Subcutaneous abdominal adipose tissue (tissue), 5 donors: ENCODE data around the gene METAP1.
A peak's percentile ranks its signal among the peaks of the same experiment; 100 is the strongest.
"Not testable (repeated sequence)": the region's sequence is repeated elsewhere in the genome, so short reads cannot be mapped to it uniquely, and the experiment has no call there.

ENCODE experiments used
- H3K27ac ChIP-seq: one replicate; pipeline ENCODE4 v1.7.0; 2013; ENCODE audit warnings: low read depth, mild to moderate bottlenecking, inconsistent platforms, low read length, moderate library complexity
- H3K27me3 ChIP-seq, 5 donors: one replicate each; pipeline ENCODE4 v1.7.0; 2013; ENCODE audit warnings: low read length in 5 of 5, inconsistent platforms in 1 of 5; ENCODE audit not compliant: control insufficient read depth in 5 of 5, insufficient read depth in 4 of 5
- H3K36me3 ChIP-seq, 5 donors: one replicate each; pipeline ENCODE4 v1.7.0; 2013; ENCODE audit warnings: low read length in 5 of 5; ENCODE audit not compliant: control insufficient read depth in 5 of 5, insufficient read depth in 5 of 5
- H3K4me1 ChIP-seq, 5 donors: one replicate each; pipeline ENCODE4 v1.7.0; 2013; ENCODE audit warnings: low read length in 5 of 5, mild to moderate bottlenecking in 3 of 5, moderate library complexity in 1 of 5; ENCODE audit not compliant: control insufficient read depth in 5 of 5, insufficient read depth in 5 of 5
- H3K4me3 ChIP-seq, 5 donors: one replicate each; pipeline ENCODE4 v1.7.0; 2013; ENCODE audit warnings: low read length in 5 of 5, low read depth in 1 of 5
- H3K9ac ChIP-seq, 5 donors: one replicate each; pipeline ENCODE4 v1.7.0; 2013; ENCODE audit warnings: low read length in 5 of 5, mild to moderate bottlenecking in 4 of 5, moderate library complexity in 3 of 5
- H3K9me3 ChIP-seq, 5 donors: one replicate each; pipeline ENCODE4 v1.7.0; 2013; ENCODE audit warnings: low read length in 5 of 5; ENCODE audit not compliant: control insufficient read depth in 5 of 5
- donor health status: healthy.
- donor health status: healthy.
- donor health status: healthy.
- donor health status: healthy.
- donor health status: healthy.

The METAP1 gene

DNA sequence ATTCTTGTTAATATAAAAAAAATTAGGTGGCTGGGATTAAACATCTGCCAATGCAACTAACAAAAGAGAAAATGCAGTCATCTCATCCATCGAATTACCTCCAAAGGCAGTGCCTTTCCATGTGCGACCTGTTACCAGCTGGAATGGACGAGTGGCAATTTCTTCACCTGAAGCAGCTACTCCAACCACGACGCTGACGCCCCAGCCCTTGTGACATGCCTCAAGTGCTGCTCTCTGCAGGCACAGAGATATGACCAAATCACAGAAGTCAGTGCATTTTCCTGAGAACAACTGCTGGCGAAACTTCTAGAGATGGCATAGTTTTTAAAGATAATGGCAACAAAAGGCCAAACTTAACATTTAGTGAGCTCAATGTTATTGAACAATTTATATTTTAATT is 79.3 kb downstream of the METAP1 start:
- Histone ChIP-seq H3K27me3 (no peaks in the 10 kb centered on the region), H3K4me1 (peaks cover 0 to 5% (median 0%) of the 10 kb centered on the region in 5 donors), H3K4me3 (no peak overlapping the region), H3K9me3 (no peaks in the 10 kb centered on the region), H3K36me3 (peaks cover 66 to 92% (median 75%) of the 10 kb centered on the region in 5 donors), H3K27ac (no peak overlapping the region), H3K9ac (no peak overlapping the region)

DNA sequence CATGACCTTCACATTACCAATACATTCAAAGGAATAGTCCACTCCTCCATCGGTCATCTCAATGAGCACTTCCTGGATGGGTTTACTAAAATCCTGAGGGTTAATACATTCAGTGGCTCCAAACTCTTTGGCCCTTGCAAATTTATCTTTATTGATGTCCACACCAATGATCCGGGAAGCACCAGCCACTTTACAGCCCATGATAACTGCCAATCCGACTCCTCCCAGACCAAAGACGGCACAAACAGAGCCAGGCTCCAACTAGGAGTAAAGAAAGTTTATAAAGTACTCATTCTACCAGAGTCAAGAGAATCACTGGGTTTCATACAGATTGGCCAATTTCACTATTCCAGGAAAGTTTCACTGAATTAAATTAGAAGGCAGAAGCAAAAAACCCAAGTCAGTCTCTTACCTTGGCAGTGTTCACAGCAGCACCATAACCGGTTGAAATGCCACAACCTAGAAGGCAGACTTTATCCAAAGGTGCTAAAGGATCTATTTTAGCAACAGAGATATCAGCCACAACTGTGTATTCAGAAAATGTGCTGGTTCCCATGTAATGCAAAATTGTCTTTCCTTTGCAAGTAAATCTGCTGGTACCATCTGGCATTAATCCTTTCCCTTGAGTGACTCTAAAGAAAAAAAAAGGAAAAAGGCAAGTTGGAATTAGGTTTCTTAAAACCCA is 80.9 kb downstream of the METAP1 start:
- no peaks in the 10 kb centered on the region for H3K9me3 ChIP-seq
- H3K9ac ChIP-seq = no peak overlapping the region
- peaks cover 66 to 95% (median 80%) of the 10 kb centered on the region in 5 donors for H3K36me3 ChIP-seq
- H3K27ac ChIP-seq = no peak overlapping the region
- H3K4me1 ChIP-seq = peaks cover 0 to 5% (median 0%) of the 10 kb centered on the region in 5 donors
- H3K4me3 ChIP-seq = no peak overlapping the region
- H3K27me3 ChIP-seq = no peaks in the 10 kb centered on the region

DNA sequence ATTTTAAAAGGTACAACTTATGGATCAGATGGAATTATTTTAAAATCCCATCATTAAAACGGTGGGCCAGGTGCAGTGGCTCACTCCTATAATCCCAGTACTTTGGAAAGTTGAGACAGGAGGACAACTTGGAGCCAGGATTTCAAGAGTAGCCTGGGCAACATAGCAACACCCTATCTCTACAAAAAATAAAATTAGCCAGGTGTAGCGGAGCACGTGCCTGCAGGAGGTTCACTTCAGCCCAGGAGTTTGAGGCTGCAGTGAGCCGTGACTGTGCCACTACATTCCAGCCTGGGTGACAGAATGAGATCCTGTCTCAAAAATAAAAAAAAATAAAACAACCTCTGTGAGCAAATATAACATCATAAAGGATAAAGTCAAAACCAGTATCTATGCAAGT is 81.7 kb downstream of the METAP1 start:
- Histone ChIP-seq H3K9me3 (no peaks in the 10 kb centered on the region), H3K4me3 (no peak overlapping the region), H3K36me3 (peaks cover 66 to 95% (median 80%) of the 10 kb centered on the region in 5 donors), H3K27me3 (no peaks in the 10 kb centered on the region), H3K4me1 (peaks cover 0 to 5% (median 0%) of the 10 kb centered on the region in 5 donors), H3K9ac (no peak overlapping the region), H3K27ac (no peak overlapping the region)

DNA sequence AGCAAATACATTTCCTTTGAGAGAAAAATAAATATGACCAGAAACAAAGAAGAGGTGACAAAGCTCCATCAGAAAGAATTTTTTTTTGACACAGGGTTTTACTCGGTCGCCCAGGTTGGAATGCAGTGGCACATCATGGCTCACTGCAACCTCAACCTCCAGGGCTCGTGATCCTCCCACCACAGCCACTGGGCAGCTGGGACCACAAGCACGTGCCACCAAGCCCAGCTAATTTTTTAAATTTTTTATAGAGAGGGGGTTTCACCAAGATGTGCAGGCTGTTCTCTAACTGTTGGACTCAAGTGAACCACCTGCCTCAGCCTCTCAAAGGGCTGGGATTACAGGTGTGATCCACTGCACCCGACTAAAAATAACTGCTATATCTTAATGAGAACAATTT is 82.8 kb downstream of the METAP1 start:
- Histone ChIP-seq H3K36me3 (peaks cover 64 to 95% (median 84%) of the 10 kb centered on the region in 5 donors), H3K9me3 (no peaks in the 10 kb centered on the region), H3K4me3 (no peak overlapping the region), H3K9ac (no peak overlapping the region), H3K4me1 (peaks cover 0 to 8% (median 0%) of the 10 kb centered on the region in 5 donors), H3K27me3 (no peaks in the 10 kb centered on the region), H3K27ac (no peak overlapping the region)

DNA sequence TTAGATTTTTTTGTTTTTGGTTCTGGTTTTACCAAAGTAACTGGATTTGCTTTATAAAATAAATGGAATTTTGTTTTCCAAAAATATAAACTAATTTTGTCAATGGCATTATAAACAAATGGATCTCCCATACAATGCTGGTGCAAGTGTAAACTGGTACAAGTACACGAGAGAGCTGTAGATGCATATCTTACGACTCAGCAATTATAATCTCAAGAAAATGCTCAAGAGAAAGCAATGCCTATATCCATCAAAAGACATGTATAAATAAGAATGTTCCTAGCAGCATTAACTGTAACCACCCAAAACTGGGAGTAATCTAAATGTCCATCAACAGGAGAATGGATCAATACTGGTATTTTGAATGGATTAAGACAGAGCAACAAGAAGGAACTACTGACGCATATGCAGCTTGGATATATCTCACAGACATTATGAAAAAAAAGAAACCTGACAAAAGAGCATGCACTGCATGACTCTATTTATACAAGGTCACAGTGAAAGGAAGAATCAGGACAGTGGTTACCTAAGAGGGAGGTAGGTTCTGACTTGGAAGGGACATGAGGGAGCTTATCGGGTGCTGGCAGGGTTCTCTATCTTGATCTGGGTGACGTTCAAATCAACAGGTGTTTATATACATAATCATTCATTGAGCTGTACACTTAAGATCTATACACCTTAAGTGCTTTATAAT is 83.6 kb downstream of the METAP1 start:
- Histone ChIP-seq H3K9me3 (no peaks in the 10 kb centered on the region), H3K9ac (no peak overlapping the region), H3K36me3 (peaks cover 63 to 96% (median 85%) of the 10 kb centered on the region in 5 donors), H3K4me3 (no peak overlapping the region), H3K4me1 (peaks cover 0 to 8% (median 0%) of the 10 kb centered on the region in 5 donors), H3K27me3 (no peaks in the 10 kb centered on the region), H3K27ac (no peak overlapping the region)

DNA sequence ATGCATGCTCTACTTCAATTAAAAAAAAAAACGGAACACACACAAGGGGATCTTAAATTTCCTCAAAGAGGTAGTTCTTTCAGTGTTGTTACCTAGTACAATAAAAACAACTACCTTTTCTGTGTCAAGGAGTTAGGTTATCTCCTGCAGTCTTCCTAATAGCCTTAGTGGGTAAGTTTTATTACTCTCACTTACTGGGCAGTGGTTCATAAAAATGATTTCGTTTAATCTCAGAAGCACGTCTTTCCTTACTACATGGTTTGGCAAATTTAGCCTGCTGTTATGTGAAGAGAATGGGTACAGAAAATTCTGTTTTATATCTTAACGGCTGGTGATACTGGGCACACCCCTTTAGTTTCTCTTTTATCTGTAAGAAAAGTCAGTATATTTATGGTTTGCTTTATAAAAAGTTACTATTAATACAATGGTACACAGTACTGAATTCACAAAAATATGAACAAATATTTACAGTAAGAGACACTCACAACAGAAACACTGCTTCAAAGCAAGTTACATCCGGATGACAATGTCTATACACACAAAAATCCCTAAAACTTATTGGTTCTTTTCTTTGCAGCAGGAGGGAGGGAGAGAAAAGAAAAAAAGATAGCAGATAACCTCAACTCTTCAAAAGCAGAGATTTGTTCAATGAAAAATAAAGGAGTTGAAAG is 84.2 kb downstream of the METAP1 start:
- Histone ChIP-seq H3K36me3 (peaks cover 66 to 96% (median 87%) of the 10 kb centered on the region in 5 donors), H3K9me3 (no peaks in the 10 kb centered on the region), H3K4me3 (no peak overlapping the region), H3K27ac (no peak overlapping the region), H3K27me3 (no peaks in the 10 kb centered on the region), H3K9ac (peak overlapping the region in 1 of 5 donors; percentile 19), H3K4me1 (peaks cover 0 to 3% (median under 1%) of the 10 kb centered on the region in 5 donors)

DNA sequence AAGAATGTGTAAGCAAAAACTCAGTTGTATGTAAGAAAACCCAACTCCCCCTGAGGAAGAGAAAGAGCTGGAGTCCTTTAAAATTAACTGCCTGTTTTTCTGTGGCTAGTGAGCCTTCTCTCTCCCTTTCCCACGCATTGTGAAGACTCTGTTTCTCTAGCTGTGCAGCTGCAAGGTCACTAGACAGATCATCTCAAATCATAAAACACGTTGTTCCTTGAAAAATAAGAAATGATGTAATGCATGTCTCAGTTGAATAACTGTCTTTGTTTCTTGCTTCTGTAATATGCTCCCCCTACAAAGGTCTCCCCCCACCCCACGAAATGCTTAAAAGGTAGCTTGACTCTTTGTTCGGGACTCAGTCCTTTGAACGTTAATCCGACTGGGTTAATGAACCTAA is 85.3 kb downstream of the METAP1 start:
- H3K4me1 ChIP-seq = peaks cover 0 to 12% (median 6%) of the 10 kb centered on the region in 5 donors
- not testable (repeated sequence) for H3K4me3 ChIP-seq, H3K27ac ChIP-seq

DNA sequence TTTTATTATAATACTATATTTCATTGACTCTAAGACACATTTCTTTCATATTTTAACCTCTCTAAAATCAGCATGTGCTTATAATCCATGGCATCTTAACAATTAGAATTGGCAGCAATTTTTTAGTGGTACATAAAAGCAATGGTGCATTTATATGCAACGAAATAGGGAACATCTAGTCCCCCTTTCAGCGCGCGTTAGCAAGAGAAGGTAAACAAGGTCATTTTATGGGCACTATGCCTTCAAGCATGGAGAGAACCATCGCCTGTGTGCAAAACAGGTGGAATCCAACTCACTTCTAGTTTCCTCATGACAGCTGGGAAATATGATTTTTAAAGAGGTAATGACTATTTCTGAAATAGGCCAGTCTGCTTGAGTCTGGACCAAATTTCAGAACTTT is 86.7 kb downstream of the METAP1 start:
- Histone ChIP-seq H3K4me1 (peaks cover 2 to 21% (median 15%) of the 10 kb centered on the region in 5 donors), H3K9me3 (no peaks in the 10 kb centered on the region), H3K9ac (no peak overlapping the region), H3K27me3 (no peaks in the 10 kb centered on the region), H3K27ac (no peak overlapping the region), H3K4me3 (no peak overlapping the region), H3K36me3 (peaks cover 63 to 83% (median 66%) of the 10 kb centered on the region in 5 donors)

More for the DNA sequence above, 85.3 kb downstream of the METAP1 start:
- H3K36me3 ChIP-seq = peaks cover 66 to 94% (median 79%) of the 10 kb centered on the region in 5 donors
- not testable (repeated sequence) for H3K27me3 ChIP-seq, H3K9ac ChIP-seq, H3K9me3 ChIP-seq

DNA sequence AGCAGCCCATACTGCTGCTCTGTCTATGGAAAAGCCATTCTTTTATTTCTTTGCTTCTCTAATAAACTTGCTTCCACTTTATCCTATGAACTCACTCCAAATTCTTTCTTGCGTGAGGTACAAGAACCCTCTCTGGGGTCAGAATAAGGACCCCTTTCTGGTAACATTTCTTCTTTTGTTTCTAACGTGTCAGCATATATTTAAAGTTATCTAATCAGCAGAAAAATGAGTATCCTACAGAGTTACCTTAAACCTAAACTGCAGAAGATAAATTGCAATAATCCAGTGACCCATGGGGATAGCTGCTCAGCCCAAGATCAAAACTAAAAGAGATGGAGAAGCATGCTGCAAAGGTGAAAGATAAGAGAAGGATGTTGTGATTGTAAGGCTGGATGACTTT is 89.1 kb downstream of the METAP1 start:
- no peaks in the 10 kb centered on the region for H3K9me3 ChIP-seq
- peaks cover 2 to 34% (median 30%) of the 10 kb centered on the region in 5 donors for H3K4me1 ChIP-seq
- no peak overlapping the region for H3K9ac ChIP-seq
- H3K36me3 ChIP-seq = peaks cover 46 to 60% (median 51%) of the 10 kb centered on the region in 5 donors
- H3K27me3 ChIP-seq = no peaks in the 10 kb centered on the region
- H3K4me3 ChIP-seq = no peak overlapping the region
- H3K27ac ChIP-seq = no peak overlapping the region

DNA sequence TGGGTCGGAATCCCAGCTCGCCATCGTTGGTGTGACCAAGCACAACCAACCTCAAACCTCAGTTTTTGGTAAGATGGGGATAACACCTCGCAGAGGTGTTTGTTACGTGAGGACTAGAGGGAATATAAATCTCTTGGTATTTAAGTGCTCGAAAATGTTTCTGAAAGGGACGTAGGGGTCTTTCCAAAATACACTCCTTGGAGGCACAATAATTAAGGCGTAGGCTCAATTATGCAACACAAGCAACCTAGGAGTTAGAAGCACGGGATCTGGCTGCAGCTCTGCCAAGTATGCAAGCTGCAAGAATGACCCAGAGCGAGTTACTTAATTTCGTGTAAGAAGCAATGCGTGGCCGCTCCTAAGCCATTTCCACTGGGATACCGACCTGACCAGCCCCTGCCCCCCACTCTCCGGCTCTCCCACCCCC is 92.5 kb downstream of the METAP1 start:
- H3K27ac ChIP-seq = peak overlapping the region; percentile 96
- H3K27me3 ChIP-seq = no peaks in the 10 kb centered on the region
- H3K36me3 ChIP-seq = peaks cover 16 to 26% (median 20%) of the 10 kb centered on the region in 5 donors
- peaks cover 2 to 52% (median 34%) of the 10 kb centered on the region in 5 donors for H3K4me1 ChIP-seq
- peak overlapping the region; percentile 8 to 93 (median 88) for H3K9ac ChIP-seq
- no peaks in the 10 kb centered on the region for H3K9me3 ChIP-seq
- H3K4me3 ChIP-seq = peak overlapping the region; percentile 88 to 98 (median 94)
